GM19025 (cell line): ENCODE results near the gene MAN2B2.

ENCODE experiments used
- ATAC-seq: cut with Tn5 transposase; IDR thresholded peaks from one replicate; pipeline ENCODE4 v1.9.1; 2021; ENCODE audit warnings: mild to moderate bottlenecking, low read depth, moderate library complexity; ENCODE audit not compliant: unreplicated experiment

The MAN2B2 gene

DNA sequence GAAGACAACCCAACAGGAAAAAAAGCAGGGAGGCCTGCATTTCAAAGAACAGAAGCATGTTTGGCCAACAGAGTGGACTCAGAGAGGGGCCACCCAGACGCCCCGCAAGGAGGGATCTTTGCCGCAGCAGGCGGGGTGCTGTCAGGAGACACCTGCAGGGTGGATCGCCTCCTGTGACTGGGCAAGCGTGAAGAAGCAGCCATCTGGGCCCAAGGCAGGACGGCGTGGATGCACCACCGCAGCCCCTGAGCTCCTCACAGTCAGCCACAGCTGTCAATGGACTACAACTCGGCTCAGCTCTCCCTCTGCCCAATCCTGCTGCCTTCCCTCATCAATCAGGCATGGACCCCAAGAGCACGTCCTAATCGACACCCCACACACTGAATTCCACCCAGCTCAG lies 32.0 kb upstream of the MAN2B2 start:
- ATAC-seq, result no peak

- ATAC-seq, result no peak
Observed at GRCh38 chr4:6546091-6546490, 28.9 kb upstream of the MAN2B2 start.

- ATAC-seq, result no peak
Observed at GRCh38 chr4:6546681-6547447, 28.1 kb upstream of the MAN2B2 start.

- ATAC-seq, result no peak
Observed at GRCh38 chr4:6548201-6548881, 26.6 kb upstream of the MAN2B2 start.

- ATAC-seq, result no peak
Observed at GRCh38 chr4:6548882-6549230, 26.1 kb upstream of the MAN2B2 start.

- ATAC-seq, result no peak
Observed at GRCh38 chr4:6549445-6549844, 25.5 kb upstream of the MAN2B2 start.

DNA sequence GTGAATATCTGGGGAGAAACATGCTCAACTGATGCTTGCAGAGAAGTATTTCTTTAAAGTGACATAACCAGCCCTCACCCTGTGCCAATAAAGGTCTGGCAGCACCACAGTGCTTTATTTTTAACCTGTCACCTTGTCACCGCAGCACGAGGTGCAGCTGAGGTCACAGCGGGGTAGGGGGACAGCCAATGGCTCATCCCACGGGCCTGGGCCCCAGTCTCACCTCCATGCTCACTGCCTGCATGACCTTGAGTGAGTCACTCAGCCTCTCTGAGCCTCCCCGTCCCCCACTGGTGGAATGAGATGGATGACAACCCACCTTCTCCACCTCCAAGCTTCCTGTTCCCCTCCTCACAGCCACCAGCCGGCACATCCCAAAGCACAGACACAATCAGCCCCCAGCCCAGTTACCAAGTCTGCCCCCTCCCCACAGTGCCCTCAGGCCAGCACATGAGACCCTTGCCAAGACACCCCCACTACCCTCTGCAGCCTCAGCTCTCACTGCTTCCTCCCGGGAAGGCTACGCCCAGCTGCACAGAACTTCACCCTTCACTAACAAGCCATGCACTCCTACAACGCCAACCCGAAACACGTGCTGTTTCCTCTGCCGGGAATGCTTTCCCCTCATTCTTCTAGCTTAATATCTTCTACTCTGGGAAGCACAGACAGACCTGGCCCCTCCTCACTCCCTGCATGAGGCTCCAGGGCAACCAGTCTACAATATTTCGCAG lies 24.9 kb upstream of the MAN2B2 start:
- ATAC-seq, result no peak

- no peak for ATAC-seq
Observed at GRCh38 chr4:6550821-6551220, 24.2 kb upstream of the MAN2B2 start.

DNA sequence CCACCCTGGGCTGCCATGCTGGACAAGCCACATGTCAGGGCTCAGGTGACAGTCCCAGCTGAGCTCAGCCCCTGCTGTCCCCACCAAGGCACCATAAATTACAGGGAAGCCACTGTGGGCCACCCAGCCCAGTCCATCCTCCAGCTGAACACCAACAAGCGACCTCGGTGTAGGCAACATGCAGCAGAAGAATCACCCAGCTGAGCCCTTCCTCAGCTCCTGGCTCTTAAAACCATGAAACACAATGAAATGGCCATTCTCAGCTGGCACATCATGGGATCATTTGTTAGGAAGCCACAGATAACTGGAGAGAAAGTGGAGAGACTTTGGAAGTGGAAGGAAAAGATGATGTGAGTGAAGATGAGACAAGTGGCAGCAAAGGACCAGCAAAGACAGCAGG lies 23.3 kb upstream of the MAN2B2 start:
- ATAC-seq, result no peak

DNA sequence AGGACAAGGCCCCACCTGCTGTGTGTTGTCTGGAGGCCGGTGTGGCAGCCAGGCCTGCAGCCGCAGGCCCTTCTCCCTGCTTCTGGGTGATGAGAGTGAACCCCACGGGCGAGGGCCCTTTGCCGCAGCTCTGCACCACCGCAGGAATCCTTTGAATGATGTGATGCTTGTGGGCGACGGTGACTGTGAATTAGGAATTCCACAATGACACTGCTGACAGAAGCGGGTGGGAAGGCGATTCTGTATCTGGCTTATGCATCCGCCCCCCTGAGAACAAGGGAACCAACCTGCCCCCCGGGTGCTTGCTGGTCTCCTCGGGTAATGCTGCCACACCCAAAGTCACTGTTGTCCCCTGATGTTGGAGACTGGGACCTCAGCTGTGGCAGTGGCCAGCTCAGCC lies 19.5 kb upstream of the MAN2B2 start:
- no peak for ATAC-seq

GRCh38 chr4:6556263-6556662 lies 18.7 kb upstream of the MAN2B2 start:
- no peak for ATAC-seq

- ATAC-seq, result no peak
Observed at GRCh38 chr4:6557185-6557584, 17.8 kb upstream of the MAN2B2 start.

- no peak for ATAC-seq
Observed at GRCh38 chr4:6557856-6558255, 17.1 kb upstream of the MAN2B2 start.

- ATAC-seq, result no peak
Observed at GRCh38 chr4:6560416-6561172, 14.4 kb upstream of the MAN2B2 start.

DNA sequence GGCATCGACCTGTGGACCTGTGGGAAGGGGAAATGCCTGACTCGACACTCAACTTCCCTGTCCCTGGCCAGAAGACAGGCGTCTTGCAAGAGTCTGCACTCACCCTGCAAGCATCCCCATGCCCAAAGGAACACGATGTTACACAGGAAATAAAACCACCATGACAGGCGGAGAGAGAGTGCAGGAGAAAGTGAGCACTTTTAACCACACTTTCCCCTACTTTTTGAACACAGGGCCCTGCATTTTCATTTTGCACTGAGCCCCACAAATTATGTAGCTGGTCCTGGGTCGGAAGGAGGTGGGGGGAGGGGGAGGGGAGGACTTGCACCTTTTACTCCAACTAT lies 13.8 kb upstream of the MAN2B2 start:
- ATAC-seq, result no peak

- no peak for ATAC-seq
Observed at GRCh38 chr4:6561706-6562371, 13.2 kb upstream of the MAN2B2 start.

GRCh38 chr4:6562931-6563901 lies 11.8 kb upstream of the MAN2B2 start:
- no peak for ATAC-seq

- no peak for ATAC-seq
Observed at GRCh38 chr4:6563935-6564645, 10.9 kb upstream of the MAN2B2 start.
